ENCODE measurements around the gene HHIPL1. TPM values are rescaled to one million over a fixed set of nuclear protein-coding genes. Genes with fewer than 3 reads are reported as not detected.
"Not testable (repeated sequence)": the region's sequence is repeated elsewhere in the genome, so short reads cannot be mapped to it uniquely, and the experiment has no call there.

HHIPL1 gene
- total RNA-seq, 2 experiments from 2014 or later, result not detected

GRCh38 chr14:99628887-99629618 lies 15.9 kb upstream of the HHIPL1 start:
- POLR2A ChIA-PET, result no interaction called here

GRCh38 chr14:99630202-99630601 lies 14.7 kb upstream of the HHIPL1 start:
- Mint-ChIP-seq H3K27me3 (ENCODE audit: low read depth) (no peaks in the 10 kb centered on the region), H3K9me3 (ENCODE audit: insufficient read depth) (no peaks in the 10 kb centered on the region), H3K4me1 (ENCODE audit: low read depth) (peaks cover 1% of the 10 kb centered on the region), H3K4me3 (no peak overlapping the region), H3K36me3 (ENCODE audit: low read depth) (no peaks in the 10 kb centered on the region), H3K27ac (no peak overlapping the region)
- DNase-seq (no peak), ATAC-seq (no peak)
- ChIA-PET POLR2A (no interaction called here), CTCF (interaction anchor here (0.8 to 1.0 kb wide), 2 partner anchors 15 to 105 kb away, joined by 3 to 4 read pairs; no protein-coding TSS in a partner anchor)

More at GRCh38 chr14:99628887-99629618, 15.9 kb upstream of the HHIPL1 start:
- CTCF ChIA-PET, result interaction anchor here (0.6 to 1.6 kb wide), 8 partner anchors 11 to 213 kb away, joined by 3 to 6 read pairs (median 3); no protein-coding TSS in a partner anchor
- Mint-ChIP-seq H3K27me3 (ENCODE audit: low read depth) (no peaks in the 10 kb centered on the region), H3K27ac (no peak overlapping the region), H3K4me1 (ENCODE audit: low read depth) (peaks cover 1% of the 10 kb centered on the region), H3K9me3 (ENCODE audit: insufficient read depth) (no peaks in the 10 kb centered on the region), H3K4me3 (no peak overlapping the region), H3K36me3 (ENCODE audit: low read depth) (no peaks in the 10 kb centered on the region)
- DNase-seq, result peak; percentile 70
- ATAC-seq, result peak; percentile 86

DNA sequence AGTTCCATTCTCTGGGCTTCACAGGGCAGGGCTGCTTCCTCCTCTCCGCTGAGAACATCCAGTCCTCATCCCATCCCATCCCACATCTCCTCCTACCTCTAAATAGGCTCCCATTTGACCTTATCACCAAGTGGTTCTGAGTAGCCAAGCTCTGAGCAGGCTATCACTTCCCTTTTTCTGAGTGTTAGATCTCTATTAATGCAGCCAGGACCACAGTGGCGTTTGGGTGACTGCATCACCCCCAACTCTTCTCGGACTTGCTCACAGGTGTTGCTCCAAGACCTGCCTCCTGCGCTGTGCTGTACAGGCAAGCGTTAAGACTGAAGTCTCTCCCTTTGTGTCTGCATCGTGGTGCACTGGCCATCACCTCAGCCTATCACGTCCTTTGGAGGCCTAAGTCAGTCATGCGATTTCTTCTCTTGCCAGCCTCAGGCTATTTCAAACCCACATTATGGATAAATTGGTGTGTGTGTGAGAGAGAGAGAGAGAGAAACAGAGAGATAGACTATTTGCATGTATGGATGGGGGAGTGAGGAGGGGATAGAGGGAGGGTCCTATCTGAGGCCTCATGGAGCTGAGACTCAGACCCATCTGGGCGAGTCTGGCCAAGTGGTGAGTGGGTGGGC lies 12.4 kb upstream of the HHIPL1 start:
- ATAC-seq (no peak), DNase-seq (no peak)
- Mint-ChIP-seq H3K36me3 (ENCODE audit: low read depth) (no peaks in the 10 kb centered on the region), H3K9me3 (ENCODE audit: insufficient read depth) (no peaks in the 10 kb centered on the region), H3K27ac (peak overlapping the region; percentile 8), H3K4me1 (ENCODE audit: low read depth) (peaks cover 1% of the 10 kb centered on the region), H3K4me3 (no peak overlapping the region), H3K27me3 (ENCODE audit: low read depth) (no peaks in the 10 kb centered on the region)
- POLR2A ChIA-PET, result no interaction called here
- CTCF ChIA-PET, result no interaction called here

DNA sequence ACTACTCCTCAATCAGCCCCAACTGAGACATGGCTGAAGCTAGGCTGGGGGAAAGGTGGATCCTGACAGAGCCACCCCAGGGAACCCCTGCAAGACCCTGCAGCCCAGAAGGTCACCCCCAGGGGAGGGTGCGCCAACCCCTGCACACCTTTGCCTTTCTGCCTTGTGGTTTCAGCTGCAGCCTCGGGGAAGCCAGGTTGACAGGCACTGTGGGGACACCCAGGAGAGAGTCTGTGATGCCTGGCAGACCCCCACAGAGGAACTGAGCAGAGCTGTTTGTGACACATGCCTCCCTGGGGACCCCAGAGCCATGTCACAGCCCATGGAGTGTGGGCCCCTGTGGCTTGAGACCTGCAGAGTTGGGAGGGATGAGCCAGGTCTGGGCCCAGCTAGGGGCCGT lies 11.8 kb upstream of the HHIPL1 start:
- no peaks in the 10 kb centered on the region for H3K9me3 Mint-ChIP-seq (ENCODE audit: insufficient read depth)
- H3K27ac Mint-ChIP-seq, result no peak overlapping the region
- no peaks in the 10 kb centered on the region for H3K27me3 Mint-ChIP-seq (ENCODE audit: low read depth)
- ChIA-PET CTCF (no interaction called here), POLR2A (no interaction called here)
- H3K36me3 Mint-ChIP-seq (ENCODE audit: low read depth), result no peaks in the 10 kb centered on the region
- ATAC-seq, result no peak
- H3K4me1 Mint-ChIP-seq (ENCODE audit: low read depth), result peaks cover 1% of the 10 kb centered on the region
- no peak overlapping the region for H3K4me3 Mint-ChIP-seq
- DNase-seq, result no peak

DNA sequence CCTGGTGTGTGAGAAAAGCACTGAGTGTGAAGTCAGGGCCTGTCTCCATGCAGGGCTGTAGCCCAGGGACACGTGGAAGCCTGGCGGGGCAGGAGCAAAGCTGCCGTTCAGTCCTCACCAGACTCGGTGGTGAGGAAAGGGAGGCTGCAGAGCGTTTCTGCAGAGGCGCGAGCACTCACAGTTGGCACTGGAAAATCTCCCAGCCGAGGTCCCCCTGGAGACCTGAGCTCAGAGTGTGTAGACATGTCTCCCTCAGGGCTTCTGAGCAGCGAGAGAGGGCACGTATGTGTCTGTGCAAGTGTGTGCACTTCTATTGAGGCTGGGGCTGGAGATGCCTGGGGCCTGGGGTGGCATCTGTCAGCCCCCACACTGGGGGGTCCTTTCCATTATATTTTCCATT lies 11.0 kb upstream of the HHIPL1 start:
- Mint-ChIP-seq H3K27me3 (ENCODE audit: low read depth) (no peaks in the 10 kb centered on the region), H3K4me3 (no peak overlapping the region), H3K4me1 (ENCODE audit: low read depth) (no peaks in the 10 kb centered on the region), H3K27ac (no peak overlapping the region), H3K9me3 (ENCODE audit: insufficient read depth) (no peaks in the 10 kb centered on the region), H3K36me3 (ENCODE audit: low read depth) (no peaks in the 10 kb centered on the region)
- ChIA-PET POLR2A (no interaction called here), CTCF (no interaction called here)
- DNase-seq (no peak), ATAC-seq (no peak)

- no peak overlapping the region for H3K27ac Mint-ChIP-seq
- H3K9me3 Mint-ChIP-seq (ENCODE audit: insufficient read depth), result no peaks in the 10 kb centered on the region
- H3K4me3 Mint-ChIP-seq, result no peak overlapping the region
- H3K36me3 Mint-ChIP-seq (ENCODE audit: low read depth), result no peaks in the 10 kb centered on the region
- CTCF ChIA-PET, result no interaction called here
- ATAC-seq, result no peak
- DNase-seq, result no peak
- H3K4me1 Mint-ChIP-seq (ENCODE audit: low read depth), result no peaks in the 10 kb centered on the region
- H3K27me3 Mint-ChIP-seq (ENCODE audit: low read depth), result no peaks in the 10 kb centered on the region
- POLR2A ChIA-PET, result no interaction called here
Measured at GRCh38 chr14:99634443-99634842, 10.5 kb upstream of the HHIPL1 start.

DNA sequence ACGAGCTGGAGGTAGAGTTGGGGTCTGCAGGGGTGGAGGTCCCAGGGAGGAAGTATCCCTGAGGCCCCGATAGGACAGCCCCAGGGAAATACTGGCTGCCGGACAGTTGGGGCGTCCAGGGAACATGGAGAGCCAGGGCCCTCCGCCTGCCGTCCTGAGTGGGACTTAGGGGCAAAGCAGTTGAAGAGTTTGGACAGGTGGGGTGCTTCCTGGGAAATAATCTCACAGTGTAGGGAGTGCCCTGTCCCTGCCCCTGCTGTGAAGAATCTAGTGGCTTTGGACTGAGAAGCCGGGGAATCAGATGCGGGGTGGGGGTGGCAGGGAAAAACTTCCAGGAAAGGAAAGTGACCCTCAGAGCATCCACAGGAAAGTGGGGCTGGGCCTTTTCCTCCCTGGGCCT lies 9.8 kb upstream of the HHIPL1 start:
- H3K9me3 Mint-ChIP-seq (ENCODE audit: insufficient read depth), result no peaks in the 10 kb centered on the region
- H3K4me1 Mint-ChIP-seq (ENCODE audit: low read depth), result no peaks in the 10 kb centered on the region
- DNase-seq (no peak), ATAC-seq (no peak)
- no peak overlapping the region for H3K4me3 Mint-ChIP-seq
- CTCF ChIA-PET, result no interaction called here
- POLR2A ChIA-PET, result no interaction called here
- no peaks in the 10 kb centered on the region for H3K36me3 Mint-ChIP-seq (ENCODE audit: low read depth)
- H3K27me3 Mint-ChIP-seq (ENCODE audit: low read depth), result no peaks in the 10 kb centered on the region
- H3K27ac Mint-ChIP-seq, result no peak overlapping the region

- Mint-ChIP-seq H3K4me1 (ENCODE audit: low read depth) (no peaks in the 10 kb centered on the region), H3K27me3 (ENCODE audit: low read depth) (no peaks in the 10 kb centered on the region), H3K27ac (no peak overlapping the region), H3K9me3 (ENCODE audit: insufficient read depth) (no peaks in the 10 kb centered on the region), H3K36me3 (ENCODE audit: low read depth) (no peaks in the 10 kb centered on the region), H3K4me3 (no peak overlapping the region)
- DNase-seq, result no peak
- no peak for ATAC-seq
- ChIA-PET CTCF (no interaction called here), POLR2A (no interaction called here)
Measured at GRCh38 chr14:99636487-99636886, 8.4 kb upstream of the HHIPL1 start.

DNA sequence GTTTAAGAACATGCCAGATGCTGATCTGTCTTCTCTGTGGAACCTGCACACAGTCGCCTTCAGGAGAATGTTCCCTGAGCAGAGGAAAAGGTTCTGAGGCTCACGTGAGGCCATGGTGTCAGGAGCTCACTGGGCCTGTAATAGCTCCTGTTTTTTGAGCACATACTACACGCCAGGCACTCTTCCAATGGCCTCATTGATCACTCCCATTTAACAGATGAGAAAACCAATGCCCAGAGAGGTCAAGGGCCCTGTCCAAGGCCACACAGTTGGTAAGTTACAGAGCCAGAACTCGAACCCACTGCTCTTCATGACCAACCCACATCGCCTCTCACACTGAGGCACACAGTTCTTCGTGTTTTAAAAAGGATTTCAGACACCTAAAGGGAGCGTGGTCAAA lies 7.3 kb upstream of the HHIPL1 start:
- ChIA-PET POLR2A (no interaction called here), CTCF (no interaction called here)
- H3K27ac Mint-ChIP-seq, result no peak overlapping the region
- H3K4me1 Mint-ChIP-seq (ENCODE audit: low read depth), result no peaks in the 10 kb centered on the region
- peaks cover 2% of the 10 kb centered on the region for H3K27me3 Mint-ChIP-seq (ENCODE audit: low read depth)
- ATAC-seq (no peak), DNase-seq (no peak)
- no peaks in the 10 kb centered on the region for H3K36me3 Mint-ChIP-seq (ENCODE audit: low read depth)
- H3K4me3 Mint-ChIP-seq, result no peak overlapping the region
- H3K9me3 Mint-ChIP-seq (ENCODE audit: insufficient read depth), result no peaks in the 10 kb centered on the region

DNA sequence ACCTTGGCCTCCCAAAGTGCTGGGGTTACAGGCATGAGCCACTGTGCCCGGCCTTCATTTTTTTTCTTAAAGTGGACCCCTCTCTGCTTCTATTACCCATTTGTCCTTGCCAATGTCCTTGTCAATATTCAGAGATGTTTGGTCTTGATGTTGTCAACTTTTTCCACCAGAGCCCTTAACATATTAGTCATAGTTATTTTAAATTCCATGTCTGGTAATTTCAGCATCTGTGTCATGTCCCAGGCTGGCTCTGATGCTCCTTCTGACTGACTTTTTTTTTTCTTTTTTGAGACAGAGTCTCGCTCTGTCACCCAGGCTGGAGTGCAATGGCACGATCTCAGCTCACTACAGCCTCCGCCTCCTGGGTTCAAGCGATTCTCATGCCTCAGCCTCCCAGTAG lies 2.2 kb upstream of the HHIPL1 start:
- H3K27ac Mint-ChIP-seq; ATAC-seq; POLR2A ChIA-PET; H3K9me3 Mint-ChIP-seq (ENCODE audit: insufficient read depth); DNase-seq; CTCF ChIA-PET; H3K36me3 Mint-ChIP-seq (ENCODE audit: low read depth); H3K4me1 Mint-ChIP-seq (ENCODE audit: low read depth); H3K4me3 Mint-ChIP-seq: not testable (repeated sequence)
- H3K27me3 Mint-ChIP-seq (ENCODE audit: low read depth), result peaks cover 29% of the 10 kb centered on the region

DNA sequence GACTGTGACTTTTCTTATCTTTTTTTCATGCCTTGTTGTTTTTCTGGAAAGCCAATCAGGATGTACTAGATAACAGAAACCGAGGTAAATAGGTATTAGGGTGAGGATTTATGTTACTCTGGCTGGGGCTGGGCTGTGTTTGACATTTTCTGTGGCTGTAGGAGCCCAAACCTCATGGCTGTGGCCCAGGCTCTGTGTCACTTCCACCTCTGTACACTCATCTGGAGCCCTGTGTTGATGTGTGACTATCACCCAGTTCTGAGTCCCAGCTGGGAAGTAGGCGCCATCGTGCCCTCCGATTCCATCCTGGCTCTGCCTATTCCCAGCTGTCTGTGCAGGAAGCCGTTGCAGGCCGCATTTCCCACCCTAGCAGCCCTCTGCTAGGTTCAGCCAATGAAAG lies 1.6 kb upstream of the HHIPL1 start:
- no peak overlapping the region for H3K27ac Mint-ChIP-seq
- no peak for ATAC-seq
- CTCF ChIA-PET, result no interaction called here

DNA sequence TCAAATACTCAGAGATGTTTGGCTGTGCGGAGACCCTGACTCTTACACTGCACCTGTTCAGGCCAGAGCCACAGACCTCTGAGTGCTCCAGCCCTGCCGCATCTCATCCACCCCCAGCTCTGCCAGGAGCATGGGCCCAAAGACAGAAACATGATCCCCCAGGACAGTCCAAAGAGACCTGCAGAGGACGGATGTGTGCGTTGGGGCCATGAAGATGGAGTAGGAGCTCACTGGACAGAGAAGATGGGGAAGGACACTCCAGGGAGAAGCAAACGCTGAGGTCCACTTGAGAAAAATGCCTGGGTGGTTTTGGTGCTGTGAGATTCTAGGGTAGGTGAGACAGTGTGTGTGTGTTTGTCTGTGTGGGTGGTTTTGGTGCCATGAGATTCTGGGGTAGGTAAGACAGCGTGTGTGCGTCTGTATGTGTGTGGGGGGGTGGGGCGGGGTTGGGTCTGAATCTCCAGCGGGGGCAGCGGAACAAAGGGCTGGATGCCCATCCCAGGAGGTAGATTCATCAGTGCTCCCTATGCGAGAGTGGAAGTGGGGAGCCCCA lies 818 bp upstream of the HHIPL1 start:
- DNase-seq, result no peak
- H3K36me3 Mint-ChIP-seq (ENCODE audit: low read depth), result no peaks in the 10 kb centered on the region
- H3K4me1 Mint-ChIP-seq (ENCODE audit: low read depth), result peaks cover 2% of the 10 kb centered on the region
- ChIA-PET CTCF (no interaction called here), POLR2A (no interaction called here)
- ATAC-seq, result no peak
- no peak overlapping the region for H3K27ac Mint-ChIP-seq
- H3K9me3 Mint-ChIP-seq (ENCODE audit: insufficient read depth), result no peaks in the 10 kb centered on the region
- peaks cover 31% of the 10 kb centered on the region for H3K27me3 Mint-ChIP-seq (ENCODE audit: low read depth)
- H3K4me3 Mint-ChIP-seq, result no peak overlapping the region

More for the DNA sequence above, 1.6 kb upstream of the HHIPL1 start:
- Mint-ChIP-seq H3K27me3 (ENCODE audit: low read depth) (peaks cover 31% of the 10 kb centered on the region), H3K4me3 (no peak overlapping the region), H3K36me3 (ENCODE audit: low read depth) (no peaks in the 10 kb centered on the region), H3K4me1 (ENCODE audit: low read depth) (peaks cover 2% of the 10 kb centered on the region), H3K9me3 (ENCODE audit: insufficient read depth) (no peaks in the 10 kb centered on the region)
- POLR2A ChIA-PET, result no interaction called here
- DNase-seq, result no peak

All from activated CD8-positive, alpha-beta T cell treated with anti-CD3 and anti-CD28 coated beads, Interleukin-2, amount 10 ng/mL, durations not matched to agents 7 days and 5 days (primary cell).